GM21723 (cell line): Measurements from ENCODE around the gene CCNE1.

Source experiments
- ATAC-seq: cut with Tn5 transposase; IDR thresholded peaks from one replicate; pipeline ENCODE4 v1.9.1; 2021; ENCODE audit warnings: mild to moderate bottlenecking, moderate library complexity; ENCODE audit not compliant: unreplicated experiment

The CCNE1 gene

DNA sequence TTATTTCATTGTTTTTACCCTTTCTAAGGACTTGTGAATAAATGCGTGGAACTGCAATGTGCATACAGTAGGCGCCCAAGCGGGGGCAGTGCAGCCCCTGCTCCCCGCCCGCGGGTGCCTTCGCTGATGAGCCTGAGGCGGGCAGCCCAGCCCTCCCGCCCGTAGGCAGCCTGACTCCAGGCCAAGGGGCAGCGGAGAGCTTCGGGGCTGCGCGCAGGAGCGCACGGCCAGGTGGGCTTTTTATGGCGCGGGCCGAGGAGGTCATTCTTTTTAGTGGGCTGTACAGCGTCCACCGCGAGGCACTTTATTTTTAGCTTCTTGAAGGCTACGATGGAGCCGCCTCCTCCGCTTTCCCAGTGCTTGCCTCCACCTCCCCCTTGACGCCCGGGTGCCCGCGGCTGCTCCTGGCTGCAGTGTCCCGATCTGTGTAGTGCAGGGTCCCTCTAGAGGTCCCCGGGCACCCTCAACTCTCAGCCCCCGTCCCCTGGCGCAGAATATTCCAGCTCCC, 60.5 kb downstream of the CCNE1 start:
- no peak for ATAC-seq

DNA sequence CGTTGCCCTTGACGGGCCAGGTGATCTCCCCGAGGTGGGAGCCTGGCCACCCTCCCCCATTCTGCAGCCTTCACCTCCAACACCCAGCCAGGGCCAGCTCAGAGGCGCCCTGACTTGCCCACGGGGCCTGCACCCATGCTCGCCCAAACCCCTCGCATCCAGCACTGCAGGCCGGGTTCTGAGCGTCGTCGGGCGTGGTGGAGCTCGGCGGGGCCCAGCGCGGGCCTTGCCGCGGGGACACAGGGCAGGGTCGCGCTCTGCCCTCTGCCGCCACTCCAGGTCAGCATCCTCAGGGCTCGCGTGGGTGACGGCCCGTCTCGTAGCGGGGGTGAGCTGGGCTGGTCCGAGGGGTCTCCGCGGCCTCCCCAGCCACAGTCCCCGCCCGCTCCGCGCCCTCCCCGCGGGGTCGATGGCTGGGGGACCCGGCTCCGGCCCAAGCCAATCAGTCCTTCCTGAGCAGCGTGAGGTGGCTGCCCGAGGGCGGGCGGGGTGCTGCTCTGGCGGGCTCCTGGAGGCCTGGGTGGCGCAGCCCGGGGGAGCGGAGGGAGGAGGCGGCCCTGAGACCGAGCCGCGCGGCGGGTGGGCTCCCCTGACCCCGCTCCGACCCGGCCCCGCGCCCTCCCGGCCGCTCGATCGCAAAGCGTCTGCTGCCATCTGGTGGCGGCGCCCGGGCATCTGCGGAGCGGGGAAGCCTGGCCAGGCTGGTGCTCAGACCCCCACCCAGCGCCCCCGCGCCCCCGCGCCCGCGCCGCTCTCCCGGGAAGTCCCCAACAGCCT, 61.4 kb downstream of the CCNE1 start:
- peak; percentile 69 for ATAC-seq
